Coronary artery (tissue), 2 donors: ENCODE data around the gene GADL1.

Source experiments
- DNase-seq: peaks from one replicate; pipeline ENCODE4 v3.0.0-alpha.2; 2017; ENCODE audit warnings: low spot score
- H3K27ac ChIP-seq, 2 donors: fragments of 200-600 bp; sonication (generic); one replicate each; pipeline ENCODE4 v1.5.1; 2016 to 2019
- H3K4me3 ChIP-seq: fragments of 200-600 bp; sonication (generic); 2 replicates; pipeline ENCODE4 v1.5.1; 2016; ENCODE audit warnings: mild to moderate bottlenecking, moderate library complexity
- TF ChIP-seq, protein P1 (sequence below): fragments of 200-600 bp; sonication (generic); IDR thresholded peaks from one replicate; pipeline ENCODE4 v1.5.1; 2019; ENCODE audit warnings: antibody characterized with exemption

Gene GADL1

DNA sequence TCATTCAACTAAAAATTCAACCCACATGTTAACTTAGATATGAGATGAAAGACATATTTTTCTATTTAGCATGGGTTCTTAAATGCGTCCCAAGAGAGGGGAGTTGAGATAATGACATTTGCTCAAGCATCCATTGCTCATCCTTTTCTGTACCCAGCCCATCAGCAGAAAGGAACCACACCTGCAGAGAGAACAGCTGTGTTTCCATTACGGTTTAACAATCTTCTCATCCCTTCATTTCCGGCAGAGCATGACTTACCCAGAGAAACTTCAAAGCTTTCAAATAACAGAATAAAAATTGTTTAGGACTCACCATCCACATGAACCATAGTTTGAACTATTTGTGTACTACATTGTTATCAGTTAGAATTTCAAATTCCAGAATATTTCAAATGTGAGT lies 174.9 kb downstream of the GADL1 start:
- TF ChIP-seq, protein P1, sequence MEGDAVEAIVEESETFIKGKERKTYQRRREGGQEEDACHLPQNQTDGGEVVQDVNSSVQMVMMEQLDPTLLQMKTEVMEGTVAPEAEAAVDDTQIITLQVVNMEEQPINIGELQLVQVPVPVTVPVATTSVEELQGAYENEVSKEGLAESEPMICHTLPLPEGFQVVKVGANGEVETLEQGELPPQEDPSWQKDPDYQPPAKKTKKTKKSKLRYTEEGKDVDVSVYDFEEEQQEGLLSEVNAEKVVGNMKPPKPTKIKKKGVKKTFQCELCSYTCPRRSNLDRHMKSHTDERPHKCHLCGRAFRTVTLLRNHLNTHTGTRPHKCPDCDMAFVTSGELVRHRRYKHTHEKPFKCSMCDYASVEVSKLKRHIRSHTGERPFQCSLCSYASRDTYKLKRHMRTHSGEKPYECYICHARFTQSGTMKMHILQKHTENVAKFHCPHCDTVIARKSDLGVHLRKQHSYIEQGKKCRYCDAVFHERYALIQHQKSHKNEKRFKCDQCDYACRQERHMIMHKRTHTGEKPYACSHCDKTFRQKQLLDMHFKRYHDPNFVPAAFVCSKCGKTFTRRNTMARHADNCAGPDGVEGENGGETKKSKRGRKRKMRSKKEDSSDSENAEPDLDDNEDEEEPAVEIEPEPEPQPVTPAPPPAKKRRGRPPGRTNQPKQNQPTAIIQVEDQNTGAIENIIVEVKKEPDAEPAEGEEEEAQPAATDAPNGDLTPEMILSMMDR: no peak
- no peak overlapping the region for H3K4me3 ChIP-seq
- H3K27ac ChIP-seq: no peak overlapping the region
- no peak for DNase-seq

- TF ChIP-seq, protein P1: no peak
- Histone ChIP-seq H3K4me3 (no peak overlapping the region), H3K27ac (no peak overlapping the region)
- DNase-seq: no peak
Measured at GRCh38 chr3:30713885-30714503, 180.5 kb downstream of the GADL1 start.

DNA sequence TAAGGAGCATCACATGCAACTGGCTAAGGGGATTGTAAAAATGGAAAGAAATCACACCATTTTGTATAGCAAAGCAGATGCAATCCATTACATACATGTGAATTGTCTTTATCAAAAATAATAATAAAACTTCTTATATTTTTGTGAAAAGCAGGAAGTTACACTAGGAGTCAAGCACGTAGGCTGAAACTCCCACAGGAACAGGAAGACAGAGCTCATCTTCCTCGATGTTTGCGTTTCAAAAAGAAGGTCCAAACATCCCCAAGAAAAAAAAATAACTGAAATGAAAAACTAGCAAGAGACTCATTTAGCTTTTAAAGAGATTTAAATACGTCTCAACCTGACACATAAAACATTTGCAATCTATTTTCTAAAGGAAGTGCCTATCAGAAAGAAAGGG lies 181.5 kb downstream of the GADL1 start:
- TF ChIP-seq, protein P1: no peak
- H3K27ac ChIP-seq: no peak overlapping the region
- no peak for DNase-seq
- H3K4me3 ChIP-seq: no peak overlapping the region

GRCh38 chr3:30711867-30712266 lies 182.6 kb downstream of the GADL1 start:
- TF ChIP-seq, protein P1: no peak
- no peak overlapping the region for H3K4me3 ChIP-seq
- no peak for DNase-seq
- H3K27ac ChIP-seq: no peak overlapping the region

DNA sequence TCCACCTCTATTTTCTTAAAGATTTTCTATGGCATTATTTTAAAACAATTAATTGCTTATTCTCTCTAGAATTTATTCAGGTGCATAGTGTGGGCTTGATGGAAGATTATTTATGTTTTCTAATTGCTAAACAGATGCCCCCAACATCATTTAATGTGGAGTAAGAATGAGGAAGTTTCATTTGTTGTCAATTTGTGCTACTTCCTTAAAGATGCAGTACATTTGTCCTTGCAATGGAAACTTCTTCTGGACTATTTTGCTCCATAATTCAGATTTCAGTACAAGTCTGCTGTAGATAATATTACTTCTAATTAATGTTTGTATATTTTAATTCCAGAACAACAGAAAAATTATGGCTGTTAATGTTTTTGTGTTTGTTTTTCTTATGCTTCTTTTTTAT lies 183.3 kb downstream of the GADL1 start:
- TF ChIP-seq, protein P1: no peak
- H3K4me3 ChIP-seq: no peak overlapping the region
- DNase-seq: no peak
- H3K27ac ChIP-seq: no peak overlapping the region

- no peak overlapping the region for H3K4me3 ChIP-seq
Measured at GRCh38 chr3:30710017-30710416, 184.4 kb downstream of the GADL1 start.

DNA sequence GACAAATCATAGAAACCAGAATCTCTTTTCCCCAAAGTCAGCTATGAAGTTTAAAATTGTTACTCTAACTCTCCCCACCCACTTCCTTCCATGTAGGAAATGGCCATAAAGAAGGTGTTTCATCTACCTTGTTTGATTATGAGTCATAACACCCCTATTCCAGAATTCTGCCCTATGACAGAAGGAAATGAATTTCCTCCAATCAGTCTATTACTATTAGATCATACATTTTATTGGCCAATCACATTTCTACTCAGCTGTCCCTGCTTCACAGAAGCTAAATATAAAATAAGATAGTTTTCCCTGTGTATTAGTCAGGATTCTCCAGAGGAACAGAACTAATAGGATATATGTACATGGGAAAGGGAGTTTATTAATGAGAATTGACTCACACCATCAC lies 186.0 kb downstream of the GADL1 start:
- DNase-seq: no peak
- H3K4me3 ChIP-seq: no peak overlapping the region
- H3K27ac ChIP-seq: no peak overlapping the region
- TF ChIP-seq, protein P1: no peak

More at GRCh38 chr3:30710017-30710416, 184.4 kb downstream of the GADL1 start:
- no peak for DNase-seq
- TF ChIP-seq, protein P1: no peak
- no peak overlapping the region for H3K27ac ChIP-seq
